ENCODE data around the gene SETDB2.
"Not testable (repeated sequence)": the region's sequence is repeated elsewhere in the genome, so short reads cannot be mapped to it uniquely, and the experiment has no call there.

Gene SETDB2

DNA sequence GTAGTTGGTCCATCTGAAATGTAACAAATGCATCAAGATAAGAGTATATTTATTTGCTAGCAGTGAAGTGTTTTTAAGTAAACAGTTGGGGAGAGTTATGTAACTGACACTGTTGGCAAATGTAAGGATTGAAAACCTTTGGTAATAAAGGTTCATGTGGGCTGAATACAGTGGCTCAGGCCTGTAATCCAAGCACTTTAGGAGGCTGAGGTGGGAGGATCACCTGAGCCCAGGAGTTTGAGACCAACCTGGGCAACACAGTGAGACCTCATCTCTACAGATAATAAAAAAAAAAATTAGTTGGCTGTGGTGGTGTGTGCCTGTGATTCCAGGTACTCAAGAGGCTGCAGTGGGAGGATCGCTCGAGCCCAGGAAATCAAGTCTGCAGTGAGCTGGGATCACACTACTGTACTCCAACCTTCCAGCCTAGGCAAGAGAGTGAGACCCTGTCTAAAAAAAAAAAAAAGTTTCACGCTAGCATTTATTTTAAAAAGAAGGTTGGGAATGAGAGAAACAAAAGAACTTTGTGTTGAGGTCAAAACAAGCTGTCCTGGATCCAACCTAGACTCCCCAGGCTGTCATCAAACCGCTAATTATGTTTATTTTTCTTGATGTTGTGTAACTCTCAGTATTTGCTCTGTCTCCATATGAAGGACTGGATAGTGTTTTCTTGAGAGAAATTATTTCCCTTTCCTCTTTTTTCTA is 20.7 kb downstream of the SETDB2 start:
- no peak for DNase-seq (ENCODE audit: low read depth in 2 of 2)

DNA sequence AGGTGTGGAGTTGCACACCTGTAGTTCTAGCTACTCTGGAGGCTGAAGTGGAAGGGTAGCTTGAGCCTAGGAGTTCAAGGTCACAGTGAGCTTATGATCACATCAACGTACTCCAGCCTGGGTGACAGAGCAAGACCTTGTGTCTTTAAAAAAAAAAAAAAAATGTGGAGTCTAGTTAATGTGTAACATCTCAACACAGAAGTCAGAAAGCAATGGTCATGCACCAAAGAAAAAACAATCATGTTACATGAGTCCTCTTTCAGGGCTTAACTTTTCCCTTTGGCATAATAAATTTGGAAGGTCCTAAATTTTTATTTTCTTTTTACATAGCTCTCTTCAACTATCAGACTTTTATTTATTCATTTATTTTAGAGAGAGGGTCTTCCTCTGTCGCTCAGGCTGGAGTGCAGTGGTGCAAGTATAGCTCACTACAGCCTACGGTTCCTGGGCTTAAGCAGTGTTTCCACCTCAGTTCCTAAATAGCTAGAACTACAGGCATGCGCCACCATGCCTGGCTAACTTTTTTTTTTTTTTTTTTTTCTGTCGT is 22.3 kb downstream of the SETDB2 start:
- DNase-seq (ENCODE audit: low read depth in 2 of 2), result no peak

DNA sequence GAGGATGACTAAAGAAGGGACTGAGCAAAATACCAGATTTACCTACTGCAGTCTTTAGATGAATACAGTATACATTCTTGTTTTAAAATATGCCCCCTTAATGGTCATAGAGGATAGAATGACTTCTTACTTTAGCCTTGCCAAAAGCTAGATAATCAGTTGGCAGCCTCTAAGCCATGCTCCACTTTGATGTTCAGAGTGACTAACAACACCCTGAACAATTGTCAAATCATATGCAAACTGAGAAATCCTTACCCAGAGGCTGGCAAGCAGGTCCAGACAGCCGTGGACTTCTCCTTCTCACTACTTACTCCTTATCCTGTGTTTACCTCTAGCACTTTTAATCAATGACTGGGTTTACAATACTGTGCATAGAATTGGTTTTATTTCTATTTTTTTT is 28.1 kb downstream of the SETDB2 start:
- DNase-seq (ENCODE audit: low read depth in 2 of 2), result no peak

DNA sequence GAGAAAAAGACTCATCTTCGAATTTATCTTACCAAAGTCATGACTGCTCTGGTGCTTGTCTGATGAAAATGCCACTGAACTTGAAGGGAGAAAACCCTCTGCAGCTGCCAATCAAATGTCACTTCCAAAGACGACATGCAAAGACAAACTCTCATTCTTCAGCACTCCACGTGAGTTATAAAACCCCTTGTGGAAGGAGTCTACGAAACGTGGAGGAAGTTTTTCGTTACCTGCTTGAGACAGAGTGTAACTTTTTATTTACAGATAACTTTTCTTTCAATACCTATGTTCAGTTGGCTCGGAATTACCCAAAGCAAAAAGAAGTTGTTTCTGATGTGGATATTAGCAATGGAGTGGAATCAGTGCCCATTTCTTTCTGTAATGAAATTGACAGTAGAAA is 32.5 kb downstream of the SETDB2 start:
- no peak for DNase-seq (ENCODE audit: low read depth in 2 of 2)

DNA sequence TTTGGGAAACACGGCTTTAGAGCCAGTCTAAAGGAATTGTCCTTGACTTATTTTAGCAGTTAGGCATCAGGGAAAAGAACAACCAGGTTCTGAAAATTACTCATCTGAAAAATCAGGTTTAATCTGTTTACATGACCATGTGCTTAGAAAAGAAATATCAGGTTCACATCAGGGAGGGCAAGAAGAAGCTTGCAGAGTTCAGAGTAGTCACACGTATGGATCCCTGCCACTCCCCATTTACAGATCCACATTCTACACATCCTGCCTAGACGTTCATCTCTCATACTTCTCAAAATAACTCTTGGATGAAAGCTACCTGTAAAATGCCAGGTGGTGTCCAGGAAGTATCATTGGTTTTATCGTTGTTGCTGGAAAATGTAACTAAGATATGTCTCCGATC is 37.7 kb downstream of the SETDB2 start:
- no peak for DNase-seq (ENCODE audit: low read depth in 2 of 2)

DNA sequence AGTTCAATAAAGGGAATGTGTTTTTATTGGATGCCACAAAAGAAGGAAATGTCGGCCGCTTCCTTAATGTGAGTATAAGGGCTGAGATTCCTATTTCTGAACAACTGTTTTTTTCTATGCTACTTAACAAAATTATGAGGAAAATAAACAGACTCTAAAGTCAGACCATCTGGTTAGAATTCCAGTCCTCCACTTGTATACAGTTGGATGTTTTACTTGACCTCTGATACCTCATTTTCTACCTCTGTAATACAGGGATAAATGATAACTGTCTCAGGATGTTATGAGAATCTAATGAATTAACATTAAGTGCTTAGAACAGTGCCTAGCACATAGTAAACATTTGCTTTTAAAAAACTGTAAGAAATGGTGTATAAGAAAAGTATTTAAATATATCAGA is 44.5 kb downstream of the SETDB2 start:
- no peak for DNase-seq (ENCODE audit: low read depth in 2 of 2)

DNA sequence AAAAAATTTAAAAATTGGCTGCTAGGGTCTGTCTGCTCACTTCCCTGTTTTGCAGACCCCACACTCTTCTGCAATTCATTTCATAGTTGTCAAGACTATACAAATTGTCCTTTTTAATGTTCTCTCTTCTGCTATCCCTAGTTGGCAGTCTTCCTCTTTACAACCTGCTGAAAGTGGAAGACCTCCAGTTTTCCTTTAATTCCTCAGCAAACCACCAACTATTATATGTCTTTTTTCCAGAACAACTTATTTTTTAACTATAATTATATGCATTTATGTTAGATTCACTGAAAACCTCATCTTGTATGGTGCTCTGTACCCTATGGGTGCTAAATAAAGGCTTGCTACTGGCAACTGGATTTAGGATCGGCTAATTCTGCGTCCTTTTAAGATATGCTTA is 50.6 kb downstream of the SETDB2 start:
- DNase-seq (ENCODE audit: low read depth in 2 of 2), result no peak

DNA sequence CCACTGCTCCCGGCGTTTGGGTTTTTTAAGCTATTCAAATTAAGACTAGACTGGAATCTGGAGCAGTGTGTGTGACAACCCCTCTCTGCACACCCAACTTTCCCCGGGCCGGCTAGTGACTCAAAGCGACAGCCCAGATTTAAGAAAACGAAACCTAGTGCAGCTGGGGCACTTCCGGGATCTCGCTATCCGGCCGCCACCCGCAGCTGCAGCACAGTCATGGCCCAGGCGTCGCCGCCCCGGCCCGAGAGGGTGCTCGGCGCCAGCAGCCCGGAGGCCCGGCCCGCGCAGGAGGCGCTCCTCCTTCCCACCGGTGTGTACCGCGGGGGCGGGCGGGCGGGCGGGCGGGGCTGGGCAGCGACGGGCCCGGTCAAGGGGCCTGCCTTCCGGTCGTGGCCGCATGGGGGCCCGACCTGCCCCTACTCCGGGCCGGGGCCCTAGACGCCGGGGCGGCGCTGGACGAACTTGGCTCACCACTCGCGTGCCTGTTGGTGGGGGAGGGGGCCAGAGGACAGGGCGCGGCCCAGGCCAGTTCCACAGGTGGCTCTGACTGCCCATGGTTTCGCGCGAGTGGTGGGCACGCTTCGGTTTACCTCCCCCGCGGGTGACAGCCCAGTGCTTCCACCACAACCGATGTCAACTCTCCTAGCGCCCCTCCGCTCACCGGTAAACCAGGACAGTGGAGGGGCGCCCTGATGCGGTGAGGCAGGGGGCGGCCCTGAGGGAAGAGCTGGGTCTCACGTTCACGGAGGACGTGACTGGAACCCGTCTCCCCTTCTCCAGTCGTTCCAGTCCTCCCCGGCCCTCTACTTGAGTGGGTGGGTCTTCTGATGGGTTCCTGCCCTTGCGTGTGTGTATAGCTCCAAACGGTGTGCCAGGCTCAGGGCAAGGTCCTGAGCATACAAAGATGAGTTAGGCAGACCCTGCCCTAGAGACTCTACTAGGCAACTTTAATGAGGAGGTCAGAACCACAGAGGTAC is 52.0 kb downstream of the SETDB2 start, which contains the start of gene PHF11:
Gene PHF11, plus strand, starts transcription at position 171 of the 980 bp plus-strand sequence. Its CDS starts 49 bp downstream, at position 220.
- DNase-seq (ENCODE audit: low read depth in 2 of 2), result peak in 1 of 2 experiments; percentile 24

DNA sequence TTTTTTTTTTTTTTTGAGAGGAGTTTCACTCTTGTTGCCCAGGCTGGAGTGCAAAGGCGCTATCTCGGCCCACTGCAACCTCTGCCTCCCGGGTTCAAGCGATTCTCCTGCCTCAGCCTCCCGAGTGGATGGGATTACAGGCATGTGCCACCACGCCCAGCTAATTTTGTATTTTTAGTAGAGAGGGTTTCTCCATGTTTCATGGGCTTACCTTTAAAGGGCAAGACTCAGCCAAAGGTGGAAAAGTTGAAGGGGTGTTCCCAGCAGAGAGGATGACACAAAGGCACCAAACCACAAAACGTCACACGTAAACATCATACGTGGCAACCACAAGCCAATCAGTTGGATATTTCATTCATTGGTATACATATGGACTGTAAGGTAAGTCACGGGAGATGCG is 52.8 kb downstream of the SETDB2 start:
- DNase-seq (ENCODE audit: low read depth in 2 of 2), result not testable (repeated sequence)

DNA sequence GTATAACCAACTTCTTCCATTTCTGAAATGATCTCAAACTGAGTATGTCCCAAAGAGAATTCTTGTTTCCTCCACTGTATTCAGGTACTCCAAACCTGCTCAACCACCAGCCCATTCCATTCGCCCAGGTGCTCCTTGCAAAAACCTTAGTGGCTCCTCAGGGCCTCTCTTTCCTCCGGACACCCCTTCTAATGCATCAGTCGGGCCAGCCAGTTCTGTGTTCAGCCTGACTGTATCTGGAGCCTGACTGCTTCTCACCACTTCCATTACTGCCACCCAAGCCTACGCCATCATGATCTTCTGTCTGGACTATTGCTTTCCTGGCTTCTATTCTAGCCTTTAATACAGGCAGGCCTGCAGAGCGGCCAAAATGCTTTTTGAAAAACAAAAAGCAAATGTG is 53.2 kb downstream of the SETDB2 start:
- DNase-seq (ENCODE audit: low read depth in 2 of 2), result no peak

DNA sequence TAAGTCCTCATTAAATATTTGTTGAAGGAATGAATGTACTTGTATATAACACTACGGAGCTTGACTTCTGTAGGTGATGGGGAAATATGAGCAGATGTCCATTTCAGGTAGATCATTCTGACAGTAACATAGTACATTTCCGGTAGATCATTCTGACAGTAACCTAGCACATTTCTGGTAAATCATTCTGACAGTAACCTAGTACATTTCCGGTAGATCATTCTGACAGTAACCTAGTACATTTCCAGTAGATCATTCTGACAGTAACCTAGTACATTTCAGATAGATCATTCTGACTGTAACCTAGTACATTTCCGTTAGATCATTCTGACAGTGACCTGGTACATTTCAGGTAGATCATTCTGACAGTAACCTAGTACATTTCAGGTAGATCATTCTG is 54.1 kb downstream of the SETDB2 start:
- DNase-seq (ENCODE audit: low read depth in 2 of 2), result no peak

DNA sequence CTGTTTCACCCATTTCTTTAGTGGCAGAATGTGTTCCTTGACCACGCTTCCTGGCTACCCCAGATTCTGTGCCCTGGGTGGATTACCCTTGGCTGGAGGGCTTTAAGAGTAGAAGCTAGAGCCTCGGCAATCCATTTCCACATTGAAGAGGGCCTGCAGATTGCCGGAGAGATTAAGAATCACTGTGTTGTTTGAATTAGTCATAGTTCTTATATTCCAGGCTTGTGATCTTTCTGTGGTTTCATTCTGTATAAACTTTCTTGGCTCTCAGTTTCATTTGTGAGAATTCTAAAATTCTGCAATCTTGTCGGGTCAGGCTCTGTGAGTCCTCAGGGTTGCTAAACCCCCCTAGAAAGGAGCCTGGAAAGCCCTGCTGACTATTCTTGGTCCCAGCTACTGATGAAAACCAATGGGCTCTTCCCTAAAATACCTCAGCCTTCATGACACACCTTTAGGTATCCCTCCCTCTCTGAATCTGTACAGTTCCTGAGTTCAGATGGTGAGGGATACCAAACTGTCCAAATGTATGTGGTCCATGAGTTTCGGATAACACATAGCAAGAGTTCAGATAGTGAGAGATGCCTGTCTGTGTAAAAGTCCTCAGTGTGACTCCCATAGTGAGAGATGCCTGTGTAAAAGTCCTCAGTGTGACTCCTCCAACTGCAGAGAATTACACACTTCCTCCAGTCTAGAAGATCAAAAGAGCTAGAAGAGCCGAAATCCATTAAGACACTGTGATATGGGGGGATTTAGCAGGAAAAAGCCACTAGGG is 56.0 kb downstream of the SETDB2 start:
- peak; percentile 32 to 34 for DNase-seq (ENCODE audit: low read depth in 2 of 2)

DNA sequence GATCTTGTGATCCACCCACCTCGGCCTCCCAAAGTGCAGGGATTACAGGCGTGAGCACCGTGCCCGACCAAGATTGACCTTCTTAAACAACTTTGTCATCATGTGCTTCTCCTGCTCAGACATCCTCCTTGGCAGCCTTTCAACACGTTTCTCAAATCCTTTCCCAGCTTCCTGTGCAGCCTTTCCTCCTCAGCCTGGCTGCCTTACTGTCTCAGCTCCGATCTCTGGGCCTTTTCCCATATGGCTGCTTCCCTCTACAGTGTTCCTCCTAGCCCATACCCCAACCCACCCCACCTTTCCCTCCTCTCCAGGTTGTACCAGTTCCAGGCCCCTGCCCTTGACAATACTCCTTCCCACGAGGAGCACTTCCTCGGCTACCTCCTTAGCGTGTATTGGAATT is 58.9 kb downstream of the SETDB2 start:
- no peak for DNase-seq (ENCODE audit: low read depth in 2 of 2)

DNA sequence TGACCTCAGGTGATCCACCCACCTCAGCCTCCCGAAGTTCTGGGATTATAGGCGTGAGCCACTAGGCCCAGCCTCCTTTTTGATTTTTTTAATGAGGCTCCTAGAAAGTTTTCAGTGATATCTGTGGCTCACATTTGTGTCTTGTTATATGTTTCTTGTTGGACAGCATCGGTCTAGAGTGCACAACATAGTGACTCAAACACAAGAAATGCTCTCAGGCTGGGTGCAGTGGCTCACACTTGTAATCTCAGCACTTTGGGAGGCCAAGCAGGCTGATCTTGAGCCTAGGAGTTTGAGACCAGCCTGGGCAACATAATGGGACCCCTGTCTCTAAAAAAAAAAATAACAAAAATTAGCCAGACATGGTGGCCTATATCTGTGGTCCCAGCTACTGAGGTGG is 59.9 kb downstream of the SETDB2 start:
- DNase-seq (ENCODE audit: low read depth in 2 of 2), result no peak

DNA sequence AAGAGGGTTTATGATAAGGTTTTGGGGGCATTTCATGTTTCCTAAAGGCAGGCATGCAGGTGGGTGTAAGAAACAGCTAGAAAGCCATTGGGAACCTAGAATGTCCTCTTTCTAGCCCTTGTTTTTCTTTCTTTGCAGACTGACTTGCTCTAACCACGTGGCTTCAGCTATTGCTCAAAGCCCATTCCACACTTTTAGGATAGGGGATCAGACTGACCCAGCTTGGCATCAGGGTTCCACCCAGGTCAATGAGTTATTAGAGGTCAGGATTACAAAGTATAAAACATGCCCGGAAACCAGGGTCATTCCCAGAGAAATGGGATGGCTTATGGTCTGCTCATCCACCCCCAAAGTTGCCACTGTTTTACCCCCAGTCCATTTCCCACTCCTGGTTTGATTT is 68.5 kb downstream of the SETDB2 start:
- DNase-seq (ENCODE audit: low read depth in 2 of 2), result no peak

DNA sequence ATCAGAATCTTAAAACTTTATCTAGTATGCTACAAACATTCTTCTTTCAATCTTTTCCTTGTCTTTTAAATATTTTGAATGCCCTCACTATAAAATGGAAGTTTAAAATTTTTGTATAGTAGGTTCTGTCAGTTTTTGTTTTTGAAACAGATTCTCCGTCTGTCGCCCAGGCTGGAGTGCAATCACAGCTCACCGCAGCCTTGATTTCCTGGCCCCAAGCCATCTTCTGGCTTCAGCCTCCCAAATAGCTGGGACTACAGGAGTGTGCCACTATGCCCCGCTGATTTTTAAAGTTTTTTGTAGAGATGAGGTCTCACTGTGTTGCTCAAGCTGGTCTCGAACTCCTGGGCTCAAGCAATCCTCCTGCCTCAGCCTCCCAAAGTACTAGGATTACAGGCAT is 72.4 kb downstream of the SETDB2 start:
- DNase-seq (ENCODE audit: low read depth in 2 of 2), result no peak

DNA sequence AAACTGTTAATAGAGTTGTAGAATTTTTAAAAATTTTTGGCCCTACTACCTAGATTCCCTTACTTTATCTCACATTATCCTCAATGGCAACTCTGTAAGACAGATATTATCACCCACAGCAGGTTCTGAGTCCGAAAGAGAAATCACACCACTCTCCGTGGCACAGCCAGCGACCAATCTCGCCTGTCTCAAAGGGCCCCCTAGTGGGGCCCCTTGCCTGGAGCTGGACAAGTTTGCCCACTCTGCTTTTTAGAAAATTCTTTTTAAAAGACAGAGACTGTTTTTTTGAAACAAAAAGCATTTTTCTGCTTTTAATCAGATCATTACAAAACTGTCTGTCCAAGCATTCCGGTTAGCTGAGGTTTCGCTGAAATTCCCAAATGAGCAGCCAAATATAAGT is 73.4 kb downstream of the SETDB2 start:
- DNase-seq (ENCODE audit: low read depth in 2 of 2), result no peak

DNA sequence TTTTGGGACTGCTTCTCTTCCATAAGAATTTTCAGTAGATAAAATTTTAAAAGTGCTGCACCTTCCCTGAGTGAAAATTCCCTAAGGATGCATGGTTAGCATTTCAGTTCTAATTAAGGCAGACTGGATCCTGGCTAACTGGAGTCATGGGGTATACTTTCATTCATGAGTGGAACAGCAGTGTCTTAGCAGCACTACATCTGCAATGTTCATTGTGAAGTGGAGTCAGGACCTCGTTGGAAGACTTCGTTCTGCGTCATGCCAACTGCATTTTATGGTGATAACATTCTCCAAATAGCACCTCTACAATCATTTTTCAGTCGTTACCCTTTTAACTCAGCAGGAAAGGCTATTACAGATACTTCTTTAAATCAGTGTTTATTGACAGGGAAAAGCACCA is 77.2 kb downstream of the SETDB2 start:
- no peak for DNase-seq (ENCODE audit: low read depth in 2 of 2)

DNA sequence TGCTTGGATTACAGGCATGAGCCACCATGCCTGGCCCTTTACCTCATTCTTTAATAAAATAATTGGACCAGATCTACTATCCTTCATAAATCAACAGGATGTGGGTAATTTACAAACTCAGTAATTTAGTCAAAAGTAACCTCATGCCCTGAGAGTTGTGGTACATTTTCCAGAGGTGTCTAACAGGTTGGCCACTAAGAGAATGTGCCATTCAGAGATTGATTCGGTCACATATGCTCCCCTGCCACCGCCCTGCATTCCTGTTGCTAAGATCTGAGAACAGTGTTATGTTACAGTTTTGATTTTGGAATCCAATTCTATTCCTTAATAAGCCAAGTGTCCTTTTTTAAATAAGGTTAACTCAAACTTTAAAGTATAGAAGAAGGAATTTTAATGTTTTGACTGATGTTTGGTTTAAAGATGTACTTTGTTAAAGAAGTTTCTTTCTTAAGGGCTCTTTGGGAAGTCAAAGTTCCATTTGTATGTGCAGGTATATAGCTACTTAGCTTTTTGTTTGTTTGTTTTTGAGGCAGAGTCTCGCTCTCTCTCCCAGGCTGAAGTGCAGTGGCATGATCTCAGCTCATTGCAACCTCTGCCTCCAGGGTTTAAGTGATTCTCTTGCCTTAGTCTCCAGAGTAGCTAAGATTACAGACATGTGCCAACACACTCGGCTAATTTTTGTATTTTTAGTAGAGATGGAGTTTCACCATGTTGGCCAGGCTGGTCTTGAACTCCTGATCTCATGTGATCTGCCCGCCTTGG is 80.8 kb downstream of the SETDB2 start:
- DNase-seq (ENCODE audit: low read depth in 2 of 2), result no peak

DNA sequence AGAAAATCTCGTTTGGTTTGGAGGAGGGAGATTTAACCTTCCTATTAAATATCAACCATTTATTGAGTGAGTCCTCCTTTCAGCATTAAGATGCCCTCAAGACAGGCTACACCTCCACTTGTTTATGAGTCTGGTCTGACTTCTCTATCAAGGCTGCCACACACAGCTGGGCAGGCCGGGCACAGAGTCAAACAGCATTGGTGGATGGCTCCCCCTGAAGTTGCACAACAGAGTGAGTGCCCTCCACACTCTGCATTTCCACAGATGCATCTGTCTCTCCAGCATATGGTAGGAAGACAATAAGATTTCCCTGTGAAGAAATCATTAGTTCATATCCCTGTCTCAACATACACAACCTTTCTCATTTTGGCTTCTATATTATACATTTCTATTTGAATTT is 83.0 kb downstream of the SETDB2 start:
- DNase-seq (ENCODE audit: low read depth in 2 of 2), result no peak

DNA sequence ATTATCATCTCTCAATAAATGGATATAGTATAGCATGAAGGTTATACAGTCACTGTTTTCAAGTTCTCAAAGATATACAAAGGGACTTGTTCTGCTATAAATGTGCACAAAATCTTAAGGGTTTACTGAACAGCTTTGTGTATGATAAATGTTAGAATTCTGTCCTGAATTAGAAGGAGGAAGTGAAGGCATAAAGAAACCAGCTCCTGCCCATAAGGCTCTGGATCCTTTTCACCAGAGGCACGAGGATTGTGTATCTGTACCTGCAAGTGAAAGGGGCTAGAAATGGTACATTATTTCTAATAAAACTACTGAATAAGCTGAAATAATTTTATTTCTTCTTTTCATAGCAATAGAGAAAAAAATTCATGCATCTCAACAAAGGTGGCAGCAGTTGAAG is 84.1 kb downstream of the SETDB2 start:
- no peak for DNase-seq (ENCODE audit: low read depth in 2 of 2)

Data from fibroblast of skin of left quadriceps (primary cell).